Measurements from ENCODE around the gene IFT81. TPM values are rescaled to one million over a fixed set of nuclear protein-coding genes. Genes with fewer than 3 reads are reported as not detected.

The IFT81 gene
- total and polyA plus RNA-seq, 2 donors (not counting 1 experiment from before 2014, with no cell fraction given), result 0.43 to 6.8 TPM

DNA sequence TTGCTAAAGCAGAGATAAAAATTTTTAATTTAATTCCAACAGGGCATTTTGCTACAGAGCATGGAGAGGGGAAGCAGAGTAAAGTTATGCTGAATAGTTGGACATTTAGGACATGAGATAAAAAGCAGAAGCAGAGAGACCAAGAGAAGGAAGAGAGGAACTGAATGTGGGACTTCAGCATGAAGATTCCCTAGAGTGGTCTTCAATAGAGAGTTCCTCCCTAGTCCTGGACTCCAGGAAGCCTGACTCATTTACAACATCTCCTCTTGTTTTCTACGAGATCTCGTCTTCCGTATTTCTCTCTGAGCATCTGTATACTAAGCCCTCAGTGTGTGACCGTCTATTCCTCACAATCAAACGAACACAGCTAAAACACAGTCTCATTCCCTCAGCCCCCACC lies 35.2 kb upstream of the IFT81 start:
- H3K27ac Mint-ChIP-seq, result no peak overlapping the region
- ChIA-PET POLR2A (no interaction called here), CTCF (interaction anchor here (1.1 kb wide), 1 partner anchor 11 kb away, joined by 3 read pairs; no protein-coding TSS in a partner anchor)
- peaks cover 30% of the 10 kb centered on the region for H3K27me3 Mint-ChIP-seq
- no peaks in the 10 kb centered on the region for H3K36me3 ChIP-seq (replicated peaks in 1 of 2; ENCODE audit: control extremely low read depth in 1 of 2, control insufficient read depth in 1 of 2, extremely low read depth in 1 of 2, insufficient read depth in 2 of 2, low read length in 1 of 2)
- 82% methylated on average over 5 of the region's 5 CpGs for WGBS (ENCODE audit: insufficient coverage)
- H3K9me3 ChIP-seq (ENCODE audit: control extremely low read depth in 1 of 3, control insufficient read depth in 2 of 3, insufficient read depth in 1 of 3, low read length in 2 of 3), result no peaks in the 10 kb centered on the region
- H3K9me3 Mint-ChIP-seq (ENCODE audit: insufficient read depth), result no peaks in the 10 kb centered on the region
- H3K4me3 ChIP-seq (ENCODE audit: control extremely low read depth in 1 of 5, extremely low read depth in 1 of 5, insufficient read depth in 1 of 5, low read depth in 2 of 5, low read length in 4 of 5), result no peak overlapping the region
- no peak overlapping the region for H3K4me3 Mint-ChIP-seq
- H3K79me2 ChIP-seq (ENCODE audit: control insufficient read depth, insufficient read depth, low read length), result no peaks in the 10 kb centered on the region
- H3K4me2 ChIP-seq (replicated peaks; ENCODE audit: low read depth, low read length, poor library complexity, severe bottlenecking), result no peak overlapping the region
- H3K27ac ChIP-seq (ENCODE audit: low read length in 2 of 2), result no peak overlapping the region
- H3K4me1 ChIP-seq (ENCODE audit: control insufficient read depth in 2 of 2, insufficient read depth in 2 of 2, low read length in 2 of 2), result no peaks in the 10 kb centered on the region
- intact Hi-C loops (cut with micrococcal nuclease), result no loop called here
- H2AFZ ChIP-seq (ENCODE audit: insufficient read depth, low read depth, low read length, poor library complexity, severe bottlenecking), result no peak overlapping the region
- peaks cover 1% of the 10 kb centered on the region for H3K4me1 Mint-ChIP-seq
- no peak for ATAC-seq (ENCODE audit: low read depth)
- no peak overlapping the region for H3K9ac ChIP-seq (ENCODE audit: low read length)
- no peaks in the 10 kb centered on the region for H4K20me1 ChIP-seq (ENCODE audit: control insufficient read depth, insufficient read depth, low read length, poor library complexity, severe bottlenecking)
- peaks cover 0 to 9% (median 2%) of the 10 kb centered on the region in 4 experiments for H3K27me3 ChIP-seq (replicated peaks in 1 of 4; ENCODE audit: control extremely low read depth in 1 of 4, control insufficient read depth in 3 of 4, insufficient read depth in 4 of 4, low read length in 3 of 4)
- TF ChIP-seq, protein P1, sequence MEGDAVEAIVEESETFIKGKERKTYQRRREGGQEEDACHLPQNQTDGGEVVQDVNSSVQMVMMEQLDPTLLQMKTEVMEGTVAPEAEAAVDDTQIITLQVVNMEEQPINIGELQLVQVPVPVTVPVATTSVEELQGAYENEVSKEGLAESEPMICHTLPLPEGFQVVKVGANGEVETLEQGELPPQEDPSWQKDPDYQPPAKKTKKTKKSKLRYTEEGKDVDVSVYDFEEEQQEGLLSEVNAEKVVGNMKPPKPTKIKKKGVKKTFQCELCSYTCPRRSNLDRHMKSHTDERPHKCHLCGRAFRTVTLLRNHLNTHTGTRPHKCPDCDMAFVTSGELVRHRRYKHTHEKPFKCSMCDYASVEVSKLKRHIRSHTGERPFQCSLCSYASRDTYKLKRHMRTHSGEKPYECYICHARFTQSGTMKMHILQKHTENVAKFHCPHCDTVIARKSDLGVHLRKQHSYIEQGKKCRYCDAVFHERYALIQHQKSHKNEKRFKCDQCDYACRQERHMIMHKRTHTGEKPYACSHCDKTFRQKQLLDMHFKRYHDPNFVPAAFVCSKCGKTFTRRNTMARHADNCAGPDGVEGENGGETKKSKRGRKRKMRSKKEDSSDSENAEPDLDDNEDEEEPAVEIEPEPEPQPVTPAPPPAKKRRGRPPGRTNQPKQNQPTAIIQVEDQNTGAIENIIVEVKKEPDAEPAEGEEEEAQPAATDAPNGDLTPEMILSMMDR (IDR thresholded peaks at IDR 0.05), result no peak
- TF ChIP-seq EZH2 (IDR thresholded peaks at IDR 0.05; ENCODE audit: borderline replicate concordance, insufficient read depth, low read depth, low read length, poor library complexity, severe bottlenecking), result no peak
- no peak for DNase-seq

- Histone ChIP-seq H3K4me2 (replicated peaks; ENCODE audit: low read depth, low read length, poor library complexity, severe bottlenecking) (no peak overlapping the region), H3K79me2 (ENCODE audit: control insufficient read depth, insufficient read depth, low read length) (no peaks in the 10 kb centered on the region), H3K4me3 (ENCODE audit: control extremely low read depth in 1 of 5, extremely low read depth in 1 of 5, insufficient read depth in 1 of 5, low read depth in 2 of 5, low read length in 4 of 5) (no peak overlapping the region), H3K36me3 (replicated peaks in 1 of 2; ENCODE audit: control extremely low read depth in 1 of 2, control insufficient read depth in 1 of 2, extremely low read depth in 1 of 2, insufficient read depth in 2 of 2, low read length in 1 of 2) (no peaks in the 10 kb centered on the region), H3K27me3 (replicated peaks in 1 of 4; ENCODE audit: control extremely low read depth in 1 of 4, control insufficient read depth in 3 of 4, insufficient read depth in 4 of 4, low read length in 3 of 4) (peaks cover 0 to 9% (median 2%) of the 10 kb centered on the region in 4 experiments), H3K27ac (ENCODE audit: low read length in 2 of 2) (no peak overlapping the region), H3K4me1 (ENCODE audit: control insufficient read depth in 2 of 2, insufficient read depth in 2 of 2, low read length in 2 of 2) (no peaks in the 10 kb centered on the region), H4K20me1 (ENCODE audit: control insufficient read depth, insufficient read depth, low read length, poor library complexity, severe bottlenecking) (no peaks in the 10 kb centered on the region), H2AFZ (ENCODE audit: insufficient read depth, low read depth, low read length, poor library complexity, severe bottlenecking) (no peak overlapping the region), H3K9me3 (ENCODE audit: control extremely low read depth in 1 of 3, control insufficient read depth in 2 of 3, insufficient read depth in 1 of 3, low read length in 2 of 3) (no peaks in the 10 kb centered on the region), H3K9ac (ENCODE audit: low read length) (no peak overlapping the region)
- WGBS (ENCODE audit: insufficient coverage), result 87% methylated on average over 7 of the region's 8 CpGs
- POLR2A ChIA-PET, result no interaction called here
- Mint-ChIP-seq H3K4me3 (no peak overlapping the region), H3K9me3 (ENCODE audit: insufficient read depth) (no peaks in the 10 kb centered on the region), H3K27ac (no peak overlapping the region), H3K27me3 (peaks cover 30% of the 10 kb centered on the region), H3K4me1 (peaks cover 1% of the 10 kb centered on the region)
- CTCF ChIA-PET, result interaction anchor here (0.6 to 1.4 kb wide), 3 partner anchors 9 to 341 kb away, joined by 3 to 4 read pairs (median 3); no protein-coding TSS in a partner anchor
- no peak for TF ChIP-seq EZH2 (IDR thresholded peaks at IDR 0.05; ENCODE audit: borderline replicate concordance, insufficient read depth, low read depth, low read length, poor library complexity, severe bottlenecking)
- TF ChIP-seq, protein P1 (IDR thresholded peaks at IDR 0.05), result no peak
- DNase-seq, result no peak
- no peak for ATAC-seq (ENCODE audit: low read depth)
- intact Hi-C loops (cut with micrococcal nuclease), result no loop called here
These were observed 33.7 kb upstream of the IFT81 start for GRCh38 chr12:110090266-110091135.

Measured in B cell (primary cell).